Measurements from ENCODE around the gene SLC7A6OS.

The SLC7A6OS gene

GRCh38 chr16:68356249-68356918 lies 45.6 kb upstream of the SLC7A6OS start:
- no peak for TF ChIP-seq CTCF (conservative IDR thresholded peaks at IDR 0.05; ENCODE audit: control insufficient read depth, insufficient read depth, low read depth, low read length)
- no peak overlapping the region for H3K4me3 ChIP-seq (ENCODE audit: control insufficient read depth, low read depth, low read length)
- DNase-seq (ENCODE audit: low read depth), result no peak

GRCh38 chr16:68355447-68356248 lies 44.9 kb upstream of the SLC7A6OS start:
- DNase-seq (ENCODE audit: low read depth), result no peak
- H3K4me3 ChIP-seq (ENCODE audit: control insufficient read depth, low read depth, low read length), result no peak overlapping the region
- no peak for TF ChIP-seq CTCF (conservative IDR thresholded peaks at IDR 0.05; ENCODE audit: control insufficient read depth, insufficient read depth, low read depth, low read length)

GRCh38 chr16:68354816-68355215 lies 44.1 kb upstream of the SLC7A6OS start:
- no peak for TF ChIP-seq CTCF (conservative IDR thresholded peaks at IDR 0.05; ENCODE audit: control insufficient read depth, insufficient read depth, low read depth, low read length)
- DNase-seq (ENCODE audit: low read depth), result no peak
- no peak overlapping the region for H3K4me3 ChIP-seq (ENCODE audit: control insufficient read depth, low read depth, low read length)

- DNase-seq (ENCODE audit: low read depth), result no peak
- H3K4me3 ChIP-seq (ENCODE audit: control insufficient read depth, low read depth, low read length), result no peak overlapping the region
- TF ChIP-seq CTCF (conservative IDR thresholded peaks at IDR 0.05; ENCODE audit: control insufficient read depth, insufficient read depth, low read depth, low read length), result no peak
Observed at GRCh38 chr16:68353366-68353765, 42.6 kb upstream of the SLC7A6OS start.

- TF ChIP-seq CTCF (conservative IDR thresholded peaks at IDR 0.05; ENCODE audit: control insufficient read depth, insufficient read depth, low read depth, low read length), result no peak
- no peak for DNase-seq (ENCODE audit: low read depth)
- no peak overlapping the region for H3K4me3 ChIP-seq (ENCODE audit: control insufficient read depth, low read depth, low read length)
Observed at GRCh38 chr16:68351991-68352431, 41.3 kb upstream of the SLC7A6OS start.

- DNase-seq (ENCODE audit: low read depth), result no peak
- TF ChIP-seq CTCF (conservative IDR thresholded peaks at IDR 0.05; ENCODE audit: control insufficient read depth, insufficient read depth, low read depth, low read length), result no peak
- no peak overlapping the region for H3K4me3 ChIP-seq (ENCODE audit: control insufficient read depth, low read depth, low read length)
Observed at GRCh38 chr16:68351463-68351862, 40.7 kb upstream of the SLC7A6OS start.
